ELF-1 (cell line): ENCODE results near the gene CD70.
"Not testable (repeated sequence)": the region's sequence is repeated elsewhere in the genome, so short reads cannot be mapped to it uniquely, and the experiment has no call there.

Experiments
- DNase-seq: peaks from one replicate; pipeline ENCODE4 v3.0.0-alpha.2; 2016; ENCODE audit warnings: low read depth, low spot score

The CD70 gene

GRCh38 chr19:6572217-6572616 is 18.7 kb downstream of the CD70 start:
- DNase-seq, result peak; percentile 62

- DNase-seq, result no peak
Measured at GRCh38 chr19:6571167-6571566, 19.8 kb downstream of the CD70 start.

- DNase-seq, result no peak
Measured at GRCh38 chr19:6570764-6571163, 20.2 kb downstream of the CD70 start.

- DNase-seq, result no peak
Measured at GRCh38 chr19:6568816-6569215, 22.1 kb downstream of the CD70 start.

GRCh38 chr19:6568010-6568526 is 22.9 kb downstream of the CD70 start:
- DNase-seq, result no peak

GRCh38 chr19:6566727-6567126 is 24.2 kb downstream of the CD70 start:
- not testable (repeated sequence) for DNase-seq

- DNase-seq, result no peak
Measured at GRCh38 chr19:6564393-6564792, 26.6 kb downstream of the CD70 start.

GRCh38 chr19:6562437-6562836 is 28.5 kb downstream of the CD70 start:
- not testable (repeated sequence) for DNase-seq

GRCh38 chr19:6556480-6557195 is 34.3 kb downstream of the CD70 start:
- no peak for DNase-seq

- DNase-seq, result no peak
Measured at GRCh38 chr19:6556043-6556449, 34.9 kb downstream of the CD70 start.

GRCh38 chr19:6551607-6552450 is 39.1 kb downstream of the CD70 start:
- no peak for DNase-seq

GRCh38 chr19:6551091-6551490 is 39.9 kb downstream of the CD70 start:
- DNase-seq, result no peak

GRCh38 chr19:6550679-6551078 is 40.3 kb downstream of the CD70 start:
- DNase-seq, result not testable (repeated sequence)

- DNase-seq, result no peak
Measured at GRCh38 chr19:6543866-6544347, 47.0 kb downstream of the CD70 start.

- no peak for DNase-seq
Measured at GRCh38 chr19:6540918-6541689, 49.8 kb downstream of the CD70 start.

- DNase-seq, result no peak
Measured at GRCh38 chr19:6539514-6539913, 51.4 kb downstream of the CD70 start.
